ENCODE data around the gene HBG1.

Gene HBG1

DNA sequence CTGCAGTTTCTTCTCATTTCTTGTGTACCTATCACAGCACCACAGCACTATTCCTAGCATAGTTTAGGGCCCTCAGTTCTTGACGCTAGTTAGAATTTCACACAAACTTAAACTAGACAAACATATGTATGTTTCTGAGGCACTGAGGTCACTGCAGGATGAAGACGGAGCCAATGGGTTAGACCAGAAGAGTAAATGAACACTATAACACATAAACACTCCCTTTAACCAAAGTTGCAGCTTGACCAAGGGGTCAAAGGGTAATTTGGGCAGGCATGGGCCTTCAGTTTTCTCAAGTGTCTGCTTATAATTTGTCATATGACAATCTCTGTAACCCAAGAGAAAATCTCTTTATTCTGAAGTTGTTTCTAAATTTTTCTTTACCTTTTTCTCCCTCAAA lies 33.0 kb upstream of the HBG1 start:
- Histone ChIP-seq H3K27me3 (replicated peaks; ENCODE audit: insufficient read depth, low read length) (no peaks in the 10 kb centered on the region), H3K27ac (ENCODE audit: low read length) (no peak overlapping the region), H3K9me2 (replicated peaks; ENCODE audit: insufficient read depth, low read length) (no peaks in the 10 kb centered on the region), H3K4me3 (ENCODE audit: low read length) (no peak overlapping the region), H3K4me2 (ENCODE audit: low read depth, low read length) (no peak overlapping the region), H3F3A (ENCODE audit: insufficient read depth, low read length) (no peaks in the 10 kb centered on the region; the same call in 1 of the 2 replicates), H3K4me1 (ENCODE audit: low read length) (peaks cover 27% of the 10 kb centered on the region), H3K36me3 (replicated peaks; ENCODE audit: insufficient read depth, low read length) (no peaks in the 10 kb centered on the region), H3K9ac (ENCODE audit: low read length) (no peak overlapping the region), H3K79me2 (ENCODE audit: low read length) (no peaks in the 10 kb centered on the region), H2AFZ (ENCODE audit: low read length) (no peak overlapping the region), H4K20me1 (ENCODE audit: insufficient read depth, low read length) (no peaks in the 10 kb centered on the region), H3K9me3 (replicated peaks; ENCODE audit: insufficient read depth, low read length) (no peaks in the 10 kb centered on the region)
- DNase-seq = no peak
- TF ChIP-seq, protein P1, sequence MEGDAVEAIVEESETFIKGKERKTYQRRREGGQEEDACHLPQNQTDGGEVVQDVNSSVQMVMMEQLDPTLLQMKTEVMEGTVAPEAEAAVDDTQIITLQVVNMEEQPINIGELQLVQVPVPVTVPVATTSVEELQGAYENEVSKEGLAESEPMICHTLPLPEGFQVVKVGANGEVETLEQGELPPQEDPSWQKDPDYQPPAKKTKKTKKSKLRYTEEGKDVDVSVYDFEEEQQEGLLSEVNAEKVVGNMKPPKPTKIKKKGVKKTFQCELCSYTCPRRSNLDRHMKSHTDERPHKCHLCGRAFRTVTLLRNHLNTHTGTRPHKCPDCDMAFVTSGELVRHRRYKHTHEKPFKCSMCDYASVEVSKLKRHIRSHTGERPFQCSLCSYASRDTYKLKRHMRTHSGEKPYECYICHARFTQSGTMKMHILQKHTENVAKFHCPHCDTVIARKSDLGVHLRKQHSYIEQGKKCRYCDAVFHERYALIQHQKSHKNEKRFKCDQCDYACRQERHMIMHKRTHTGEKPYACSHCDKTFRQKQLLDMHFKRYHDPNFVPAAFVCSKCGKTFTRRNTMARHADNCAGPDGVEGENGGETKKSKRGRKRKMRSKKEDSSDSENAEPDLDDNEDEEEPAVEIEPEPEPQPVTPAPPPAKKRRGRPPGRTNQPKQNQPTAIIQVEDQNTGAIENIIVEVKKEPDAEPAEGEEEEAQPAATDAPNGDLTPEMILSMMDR (IDR thresholded peaks at IDR 0.05; ENCODE audit: low read length) = no peak
- TF ChIP-seq EZH2 (optimal IDR thresholded peaks at IDR 0.05; ENCODE audit: low read depth, low read length) = no peak
- TF ChIP-seq EZH2phosphoT487 (IDR thresholded peaks at IDR 0.05; ENCODE audit: low read length) = no peak

- no peak overlapping the region for H3K27ac ChIP-seq (ENCODE audit: low read length)
- no peak overlapping the region for H3K4me3 ChIP-seq (ENCODE audit: low read length)
- no peaks in the 10 kb centered on the region for H3K9me3 ChIP-seq (replicated peaks; ENCODE audit: insufficient read depth, low read length)
- H3K79me2 ChIP-seq (ENCODE audit: low read length) = no peaks in the 10 kb centered on the region
- H4K20me1 ChIP-seq (ENCODE audit: insufficient read depth, low read length) = no peaks in the 10 kb centered on the region
- no peaks in the 10 kb centered on the region for H3K9me2 ChIP-seq (replicated peaks; ENCODE audit: insufficient read depth, low read length)
- no peaks in the 10 kb centered on the region for H3K36me3 ChIP-seq (replicated peaks; ENCODE audit: insufficient read depth, low read length)
- H3K9ac ChIP-seq (ENCODE audit: low read length) = no peak overlapping the region
- TF ChIP-seq, protein P1 (IDR thresholded peaks at IDR 0.05; ENCODE audit: low read length) = no peak
- TF ChIP-seq EZH2phosphoT487 (IDR thresholded peaks at IDR 0.05; ENCODE audit: low read length) = no peak
- TF ChIP-seq EZH2 (optimal IDR thresholded peaks at IDR 0.05; ENCODE audit: low read depth, low read length) = no peak
- no peak for DNase-seq
- no peak overlapping the region for H3K4me2 ChIP-seq (ENCODE audit: low read depth, low read length)
- no peak overlapping the region for H2AFZ ChIP-seq (ENCODE audit: low read length)
- no peaks in the 10 kb centered on the region for H3K27me3 ChIP-seq (replicated peaks; ENCODE audit: insufficient read depth, low read length)
- no peaks in the 10 kb centered on the region; the same call in 1 of the 2 replicates for H3F3A ChIP-seq (ENCODE audit: insufficient read depth, low read length)
- H3K4me1 ChIP-seq (ENCODE audit: low read length) = peaks cover 26% of the 10 kb centered on the region
These were observed 31.9 kb upstream of the HBG1 start for GRCh38 chr11:5281596-5281995.

DNA sequence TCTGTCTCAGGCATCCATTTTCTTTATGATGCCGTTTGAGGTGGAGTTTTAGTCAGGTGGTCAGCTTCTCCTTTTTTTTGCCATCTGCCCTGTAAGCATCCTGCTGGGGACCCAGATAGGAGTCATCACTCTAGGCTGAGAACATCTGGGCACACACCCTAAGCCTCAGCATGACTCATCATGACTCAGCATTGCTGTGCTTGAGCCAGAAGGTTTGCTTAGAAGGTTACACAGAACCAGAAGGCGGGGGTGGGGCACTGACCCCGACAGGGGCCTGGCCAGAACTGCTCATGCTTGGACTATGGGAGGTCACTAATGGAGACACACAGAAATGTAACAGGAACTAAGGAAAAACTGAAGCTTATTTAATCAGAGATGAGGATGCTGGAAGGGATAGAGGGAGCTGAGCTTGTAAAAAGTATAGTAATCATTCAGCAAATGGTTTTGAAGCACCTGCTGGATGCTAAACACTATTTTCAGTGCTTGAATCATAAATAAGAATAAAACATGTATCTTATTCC lies 31.0 kb upstream of the HBG1 start:
- TF ChIP-seq, protein P1 (IDR thresholded peaks at IDR 0.05; ENCODE audit: low read length) = no peak
- no peak for TF ChIP-seq EZH2phosphoT487 (IDR thresholded peaks at IDR 0.05; ENCODE audit: low read length)
- TF ChIP-seq EZH2 (optimal IDR thresholded peaks at IDR 0.05; ENCODE audit: low read depth, low read length) = no peak
- Histone ChIP-seq H3F3A (ENCODE audit: insufficient read depth, low read length) (no peaks in the 10 kb centered on the region), H3K9me2 (replicated peaks; ENCODE audit: insufficient read depth, low read length) (no peaks in the 10 kb centered on the region), H3K9ac (ENCODE audit: low read length) (no peak overlapping the region), H4K20me1 (ENCODE audit: insufficient read depth, low read length) (no peaks in the 10 kb centered on the region), H3K27ac (ENCODE audit: low read length) (no peak overlapping the region), H3K79me2 (ENCODE audit: low read length) (no peaks in the 10 kb centered on the region), H3K4me1 (ENCODE audit: low read length) (peaks cover 17% of the 10 kb centered on the region; the same call in 1 of the 2 replicates), H3K36me3 (replicated peaks; ENCODE audit: insufficient read depth, low read length) (no peaks in the 10 kb centered on the region), H3K27me3 (replicated peaks; ENCODE audit: insufficient read depth, low read length) (no peaks in the 10 kb centered on the region), H3K9me3 (replicated peaks; ENCODE audit: insufficient read depth, low read length) (no peaks in the 10 kb centered on the region), H3K4me3 (ENCODE audit: low read length) (no peak overlapping the region), H2AFZ (ENCODE audit: low read length) (no peak overlapping the region), H3K4me2 (ENCODE audit: low read depth, low read length) (no peak overlapping the region)
- peak; percentile 93 for DNase-seq
